ENCODE data around the gene IL1R1.
"Not testable (repeated sequence)": the region's sequence is repeated elsewhere in the genome, so short reads cannot be mapped to it uniquely, and the experiment has no call there.

The IL1R1 gene

DNA sequence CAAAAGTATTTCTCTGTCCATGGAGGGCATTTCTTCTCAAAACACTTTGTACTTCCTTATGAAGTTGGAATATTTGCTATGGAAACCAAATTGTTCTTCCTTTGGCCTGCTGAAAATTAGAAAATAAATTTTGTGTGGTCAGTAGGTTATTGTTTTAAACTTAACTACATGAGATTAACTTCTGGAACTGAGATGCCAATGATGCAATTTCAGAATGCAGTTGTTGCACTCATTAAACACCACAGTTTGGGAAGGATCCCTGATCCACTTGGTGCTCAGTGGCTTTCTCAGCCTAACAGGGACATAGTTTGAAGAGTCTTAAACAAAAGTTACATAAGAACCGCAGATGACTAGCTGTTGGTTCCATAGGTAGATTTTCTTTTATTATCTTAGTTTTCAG is 23.3 kb upstream of the IL1R1 start:
- no peaks in the 10 kb centered on the region for H3K9me3 ChIP-seq
- H3K4me1 ChIP-seq (ENCODE audit: control insufficient read depth in 1 of 2, insufficient read depth in 1 of 2, low read depth in 1 of 2, low read length in 1 of 2): peaks cover 20 to 24% of the 10 kb centered on the region in 2 experiments
- H3K4me3 ChIP-seq (ENCODE audit: low read depth in 1 of 2, low read length in 1 of 2): no peak overlapping the region
- H3K27me3 ChIP-seq: no peaks in the 10 kb centered on the region
- TF ChIP-seq, protein P1, sequence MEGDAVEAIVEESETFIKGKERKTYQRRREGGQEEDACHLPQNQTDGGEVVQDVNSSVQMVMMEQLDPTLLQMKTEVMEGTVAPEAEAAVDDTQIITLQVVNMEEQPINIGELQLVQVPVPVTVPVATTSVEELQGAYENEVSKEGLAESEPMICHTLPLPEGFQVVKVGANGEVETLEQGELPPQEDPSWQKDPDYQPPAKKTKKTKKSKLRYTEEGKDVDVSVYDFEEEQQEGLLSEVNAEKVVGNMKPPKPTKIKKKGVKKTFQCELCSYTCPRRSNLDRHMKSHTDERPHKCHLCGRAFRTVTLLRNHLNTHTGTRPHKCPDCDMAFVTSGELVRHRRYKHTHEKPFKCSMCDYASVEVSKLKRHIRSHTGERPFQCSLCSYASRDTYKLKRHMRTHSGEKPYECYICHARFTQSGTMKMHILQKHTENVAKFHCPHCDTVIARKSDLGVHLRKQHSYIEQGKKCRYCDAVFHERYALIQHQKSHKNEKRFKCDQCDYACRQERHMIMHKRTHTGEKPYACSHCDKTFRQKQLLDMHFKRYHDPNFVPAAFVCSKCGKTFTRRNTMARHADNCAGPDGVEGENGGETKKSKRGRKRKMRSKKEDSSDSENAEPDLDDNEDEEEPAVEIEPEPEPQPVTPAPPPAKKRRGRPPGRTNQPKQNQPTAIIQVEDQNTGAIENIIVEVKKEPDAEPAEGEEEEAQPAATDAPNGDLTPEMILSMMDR (IDR thresholded peaks at IDR 0.05): no peak
- no peaks in the 10 kb centered on the region for H3K36me3 ChIP-seq
- H3K27ac ChIP-seq: no peak overlapping the region

DNA sequence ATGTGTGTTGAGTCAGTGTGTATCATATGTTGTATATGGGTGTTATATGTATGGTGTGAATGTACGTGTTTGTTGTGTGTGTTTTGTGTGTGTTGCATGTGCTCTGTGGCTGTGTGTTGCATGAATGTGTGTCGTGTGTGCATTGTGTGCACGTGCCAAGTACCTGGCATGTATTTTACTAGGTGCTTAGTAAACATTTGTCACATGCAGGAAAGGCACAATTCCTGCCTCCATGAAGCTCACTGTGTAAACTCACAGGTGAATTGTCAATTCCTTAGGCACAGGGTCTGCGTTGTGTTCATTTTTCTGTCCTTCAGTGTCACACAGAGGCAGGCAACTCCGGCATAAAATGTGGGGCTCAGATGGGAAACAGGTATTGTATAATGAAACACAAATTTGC is 22.3 kb upstream of the IL1R1 start:
- Histone ChIP-seq H3K4me1 (ENCODE audit: control insufficient read depth in 1 of 2, insufficient read depth in 1 of 2, low read depth in 1 of 2, low read length in 1 of 2) (peaks cover 14 to 17% of the 10 kb centered on the region in 2 experiments), H3K9me3 (no peaks in the 10 kb centered on the region), H3K4me3 (ENCODE audit: low read depth in 1 of 2, low read length in 1 of 2) (no peak overlapping the region), H3K27me3 (no peaks in the 10 kb centered on the region), H3K36me3 (no peaks in the 10 kb centered on the region), H3K27ac (no peak overlapping the region)
- TF ChIP-seq, protein P1 (IDR thresholded peaks at IDR 0.05): no peak

DNA sequence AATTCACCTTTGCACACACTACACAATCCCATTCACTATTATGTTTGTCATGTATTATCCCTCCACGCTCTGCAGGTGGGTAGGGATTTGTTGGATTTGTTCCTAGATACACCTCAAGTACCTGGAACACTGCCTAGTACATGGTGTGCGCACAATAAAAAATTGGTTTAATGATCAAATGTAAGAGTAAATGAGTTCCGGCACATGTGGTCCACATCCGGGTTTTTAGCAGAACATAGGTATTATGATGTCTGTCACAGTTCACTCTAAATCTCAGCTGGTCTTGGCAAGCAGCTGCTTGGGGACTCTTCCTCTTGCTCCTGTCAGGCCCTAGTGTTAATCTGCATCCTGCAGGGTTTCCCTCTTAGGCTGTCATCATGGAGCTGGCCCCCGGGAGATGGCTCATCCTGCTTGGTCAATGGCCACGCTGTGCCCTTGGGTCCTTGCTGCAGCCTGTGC is 21.8 kb upstream of the IL1R1 start:
- no peak overlapping the region for H3K4me3 ChIP-seq (ENCODE audit: low read depth in 1 of 2, low read length in 1 of 2)
- H3K4me1 ChIP-seq (ENCODE audit: control insufficient read depth in 1 of 2, insufficient read depth in 1 of 2, low read depth in 1 of 2, low read length in 1 of 2): peaks cover 12% of the 10 kb centered on the region in 2 experiments
- no peaks in the 10 kb centered on the region for H3K9me3 ChIP-seq
- H3K36me3 ChIP-seq: no peaks in the 10 kb centered on the region
- H3K27ac ChIP-seq: no peak overlapping the region
- H3K27me3 ChIP-seq: no peaks in the 10 kb centered on the region
- TF ChIP-seq, protein P1 (IDR thresholded peaks at IDR 0.05): no peak

DNA sequence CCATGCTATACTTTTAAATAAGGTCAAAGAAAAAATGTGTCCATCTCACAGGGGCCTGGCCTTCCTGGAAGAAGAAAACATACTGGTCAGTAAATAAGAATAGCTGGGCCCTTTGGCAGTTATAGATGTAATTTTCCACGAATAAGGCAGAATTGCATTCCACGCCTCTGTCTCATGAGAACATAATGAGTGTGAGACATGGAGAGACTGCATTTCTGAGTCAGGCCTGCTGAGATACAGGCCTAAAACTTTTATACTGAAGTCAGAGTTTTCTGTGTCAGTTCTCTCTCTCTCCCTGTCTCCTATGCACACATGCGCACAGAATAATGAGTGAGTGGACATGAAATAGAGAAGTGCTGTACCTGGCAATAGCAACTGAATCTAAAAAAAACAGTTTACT is 20.4 kb upstream of the IL1R1 start:
- TF ChIP-seq, protein P1 (IDR thresholded peaks at IDR 0.05): no peak
- H3K36me3 ChIP-seq: no peaks in the 10 kb centered on the region
- no peaks in the 10 kb centered on the region for H3K27me3 ChIP-seq
- no peak overlapping the region for H3K4me3 ChIP-seq (ENCODE audit: low read depth in 1 of 2, low read length in 1 of 2)
- no peaks in the 10 kb centered on the region for H3K9me3 ChIP-seq
- H3K4me1 ChIP-seq (ENCODE audit: control insufficient read depth in 1 of 2, insufficient read depth in 1 of 2, low read depth in 1 of 2, low read length in 1 of 2): peaks cover 0 to under 1% of the 10 kb centered on the region in 2 experiments
- H3K27ac ChIP-seq: no peak overlapping the region

DNA sequence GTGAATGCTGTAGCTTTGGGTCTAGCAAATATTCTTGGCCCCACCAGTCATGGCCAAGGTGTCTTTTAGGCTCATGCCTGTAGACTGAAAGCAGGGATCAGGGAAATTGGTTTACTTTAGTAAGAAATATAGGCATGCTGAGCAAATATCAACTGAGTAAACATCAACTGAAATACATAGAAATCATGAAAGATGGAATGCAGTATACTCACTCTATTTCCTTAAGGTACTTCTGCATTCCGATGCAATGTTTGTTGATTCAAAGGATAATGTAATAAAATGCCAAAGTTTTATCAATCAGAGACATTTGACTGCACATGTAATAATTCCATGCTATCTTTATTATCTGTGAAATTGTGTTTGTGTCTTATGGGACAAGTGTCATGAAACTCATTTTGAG is 19.6 kb upstream of the IL1R1 start:
- TF ChIP-seq, protein P1 (IDR thresholded peaks at IDR 0.05): no peak

DNA sequence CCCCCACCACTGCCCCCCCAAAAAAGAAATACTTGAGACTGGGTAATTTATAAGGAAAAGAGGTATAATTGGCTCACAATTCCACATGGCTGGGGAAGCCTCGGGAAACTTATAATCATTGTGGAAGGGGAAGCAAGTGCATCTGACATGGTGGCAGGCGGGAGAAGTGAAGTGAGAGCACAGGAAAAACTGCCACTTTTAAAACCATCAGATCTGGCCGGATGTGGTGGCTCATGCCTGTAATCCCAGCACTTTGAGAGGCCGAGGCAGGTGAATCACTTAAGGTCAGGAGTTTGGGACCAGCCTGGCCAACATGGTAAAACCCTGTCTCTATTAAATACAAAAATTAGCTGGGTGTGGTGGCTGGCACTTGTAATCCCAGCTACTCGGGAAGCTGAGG is 18.1 kb upstream of the IL1R1 start:
- not testable (repeated sequence) for H3K27ac ChIP-seq; H3K27me3 ChIP-seq; H3K36me3 ChIP-seq; H3K4me3 ChIP-seq (ENCODE audit: low read depth in 1 of 2, low read length in 1 of 2); H3K9me3 ChIP-seq
- peaks cover 13 to 15% of the 10 kb centered on the region in 2 experiments for H3K4me1 ChIP-seq (ENCODE audit: control insufficient read depth in 1 of 2, insufficient read depth in 1 of 2, low read depth in 1 of 2, low read length in 1 of 2)

More for the DNA sequence above, 19.6 kb upstream of the IL1R1 start:
- Histone ChIP-seq H3K27me3 (no peaks in the 10 kb centered on the region), H3K4me3 (ENCODE audit: low read depth in 1 of 2, low read length in 1 of 2) (no peak overlapping the region), H3K4me1 (ENCODE audit: control insufficient read depth in 1 of 2, insufficient read depth in 1 of 2, low read depth in 1 of 2, low read length in 1 of 2) (peaks cover under 1 to 3% of the 10 kb centered on the region in 2 experiments), H3K27ac (no peak overlapping the region), H3K9me3 (no peaks in the 10 kb centered on the region), H3K36me3 (no peaks in the 10 kb centered on the region)

All from neutrophil (primary cell).